Left lung (tissue), 10 donors: ENCODE measurements around the gene PARN. TPM values are rescaled to one million over a fixed set of nuclear protein-coding genes. Genes with fewer than 3 reads are reported as not detected.

Source experiments
- ATAC-seq: fragments of 200-7000 bp; cut with Tn5 transposase; one replicate; pipeline ENCODE4 v1.9.1; 2020; ENCODE audit warnings: moderate library complexity
- DNase-seq, 4 donors: peaks; one replicate each; pipeline ENCODE4 v3.0.0-alpha.2; 2013 to 2020
- H3K27ac ChIP-seq, 2 donors: fragments of 200-600 bp; sonication (generic) in 1 of 2; one replicate each; pipeline versions ENCODE4 v1.5.0 to v1.8.0; 2020 to 2021
- H3K27me3 ChIP-seq, 2 donors: fragments of 200-600 bp; sonication (generic) in 1 of 2; one replicate each; pipeline versions ENCODE4 v1.5.0 to v1.8.0; 2020 to 2021
- H3K36me3 ChIP-seq, 2 donors: fragments of 200-600 bp; sonication (generic) in 1 of 2; one replicate each; pipeline versions ENCODE4 v1.5.0 to v1.8.0; 2020 to 2021
- H3K4me1 ChIP-seq, 2 donors: fragments of 200-600 bp; one replicate each; pipeline ENCODE4 v1.8.0; 2021
- H3K4me3 ChIP-seq, 2 donors: fragments of 200-600 bp; sonication (generic) in 1 of 2; one replicate each; pipeline versions ENCODE4 v1.5.0 to v1.8.0; 2020 to 2021; ENCODE audit warnings: mild to moderate bottlenecking in 1 of 2
- H3K9me3 ChIP-seq, 2 donors: fragments of 200-600 bp; sonication (generic) in 1 of 2; one replicate each; pipeline versions ENCODE4 v1.5.0 to v1.8.0; 2020 to 2021
- CTCF ChIP-seq, 2 donors: fragments of 200-600 bp; sonication (generic) in 1 of 2; IDR thresholded peaks; one replicate each; pipeline versions ENCODE4 v1.5.0 to v1.8.0; 2021; ENCODE audit warnings: antibody characterized with exemption in 2 of 2
- intact Hi-C, 2 donors: fragments of 100-400 bp; cut with DNase I; formaldehyde crosslinking; loops; one replicate each; pipeline versions ENCODE4 v1.11.2 to v1.14.2; 2022
- polyA plus RNA-seq, 6 donors: library from polyadenylated mRNA; unstranded; fragments of 120-200 nt; gene quantifications; one replicate each; pipeline ENCODE4 v1.2.1, GENCODE V29; 2013; ENCODE audit not compliant: insufficient read length in 6 of 6
- total RNA-seq, 2 donors: library from RNA; stranded (reverse); fragmentation: NEBNext Ultra II Directional; extraction: Animal tissue kit (Norgen Biotek cat#: 25700); gene quantifications; one replicate each; pipeline ENCODE4 v1.2.1, GENCODE V29; 2021
- donor health status: DM: no; HTN: yes; CAD: no.
- donor health status: DM: no; HTN: no; CAD: no.

The PARN gene
- total and polyA plus RNA-seq, 8 donors: 26.9 to 37.9 (median 27.7) TPM

- ATAC-seq: no peak
- H3K36me3 ChIP-seq: peaks cover 4 to 100% of the 10 kb centered on the region in 2 donors
Measured at GRCh38 chr16:14652726-14653125, 22.7 kb upstream of the PARN start.

GRCh38 chr16:14650629-14651028 lies 20.6 kb upstream of the PARN start:
- intact Hi-C loops: no loop called here
- no peak overlapping the region for H3K27ac ChIP-seq
- no peaks in the 10 kb centered on the region for H3K27me3 ChIP-seq
- ATAC-seq: no peak
- no peak overlapping the region for H3K4me3 ChIP-seq
- no peak for TF ChIP-seq CTCF (IDR thresholded peaks at IDR 0.05)
- no peaks in the 10 kb centered on the region for H3K9me3 ChIP-seq
- peaks cover under 1 to 6% of the 10 kb centered on the region in 2 donors for H3K4me1 ChIP-seq
- peaks cover 4 to 100% of the 10 kb centered on the region in 2 donors for H3K36me3 ChIP-seq
- no peak for DNase-seq

More at GRCh38 chr16:14652726-14653125, 22.7 kb upstream of the PARN start:
- no peak for TF ChIP-seq CTCF (IDR thresholded peaks at IDR 0.05)
- no peak overlapping the region for H3K4me3 ChIP-seq
- H3K9me3 ChIP-seq: no peaks in the 10 kb centered on the region
- H3K27me3 ChIP-seq: no peaks in the 10 kb centered on the region
- peaks cover 6 to 18% of the 10 kb centered on the region in 2 donors for H3K4me1 ChIP-seq
- intact Hi-C loops: no loop called here
- no peak for DNase-seq
- H3K27ac ChIP-seq: no peak overlapping the region

DNA sequence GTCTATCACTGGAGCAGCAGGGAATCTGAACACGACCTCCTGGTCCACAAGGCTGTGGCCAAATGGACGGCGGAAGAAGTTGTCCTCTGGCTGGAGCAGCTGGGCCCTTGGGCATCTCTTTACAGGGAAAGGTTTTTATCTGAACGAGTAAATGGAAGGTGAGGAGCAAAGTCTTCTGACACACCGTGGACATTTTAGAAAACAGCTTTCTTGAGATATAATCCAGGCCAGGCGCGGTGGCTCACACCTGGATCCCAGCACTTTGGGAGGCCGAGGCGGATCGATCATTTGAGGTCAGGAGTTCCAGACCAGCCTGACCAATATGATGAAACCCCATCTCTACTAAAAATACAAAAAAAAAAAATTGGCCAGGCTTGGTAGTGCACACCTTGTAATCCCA lies 19.8 kb upstream of the PARN start:
- intact Hi-C loops: no loop called here
- ATAC-seq (no peak), DNase-seq (no peak)
- Histone ChIP-seq H3K36me3 (peaks cover 4 to 100% of the 10 kb centered on the region in 2 donors), H3K27ac (no peak overlapping the region), H3K9me3 (no peaks in the 10 kb centered on the region), H3K4me1 (no peaks in the 10 kb centered on the region), H3K27me3 (no peaks in the 10 kb centered on the region), H3K4me3 (no peak overlapping the region)
- TF ChIP-seq CTCF (IDR thresholded peaks at IDR 0.05): no peak

GRCh38 chr16:14641926-14642325 lies 11.9 kb upstream of the PARN start:
- ATAC-seq: no peak
- no peaks in the 10 kb centered on the region for H3K27me3 ChIP-seq
- peaks cover 0 to 69% of the 10 kb centered on the region in 2 donors for H3K36me3 ChIP-seq
- intact Hi-C loops: no loop called here
- no peak overlapping the region for H3K4me3 ChIP-seq
- H3K4me1 ChIP-seq: peaks cover 0 to 28% of the 10 kb centered on the region in 2 donors
- H3K27ac ChIP-seq: no peak overlapping the region
- H3K9me3 ChIP-seq: no peaks in the 10 kb centered on the region
- no peak for DNase-seq
- no peak for TF ChIP-seq CTCF (IDR thresholded peaks at IDR 0.05)

- peaks cover 0 to 34% of the 10 kb centered on the region in 2 donors for H3K4me1 ChIP-seq
- no peak overlapping the region for H3K27ac ChIP-seq
- H3K9me3 ChIP-seq: no peaks in the 10 kb centered on the region
- no peak for TF ChIP-seq CTCF (IDR thresholded peaks at IDR 0.05)
- no peak overlapping the region for H3K4me3 ChIP-seq
- peak; percentile 16 for ATAC-seq
- DNase-seq: no peak
- intact Hi-C loops: no loop called here
- H3K36me3 ChIP-seq: peaks cover 0 to 61% of the 10 kb centered on the region in 2 donors
- no peaks in the 10 kb centered on the region for H3K27me3 ChIP-seq
Measured at GRCh38 chr16:14641206-14641605, 11.1 kb upstream of the PARN start.
